ENCODE results near the gene JMJD1C.

The JMJD1C gene

GRCh38 chr10:63206997-63207811, 258.6 kb downstream of the JMJD1C start:
- Histone ChIP-seq H2AFZ (no peak overlapping the region), H3K4me3 (ENCODE audit: low read depth, low read length) (no peak overlapping the region), H3K4me2 (ENCODE audit: low read length) (no peak overlapping the region), H3K9ac (no peak overlapping the region), H3K27ac (no peak overlapping the region), H3K79me2 (peaks cover 12% of the 10 kb centered on the region), H3K9me3 (ENCODE audit: control insufficient read depth, low read length) (no peaks in the 10 kb centered on the region), H3K27me3 (ENCODE audit: control insufficient read depth, insufficient read depth, low read length) (no peaks in the 10 kb centered on the region), H3K4me1 (peaks cover 11% of the 10 kb centered on the region), H3K36me3 (ENCODE audit: control insufficient read depth, insufficient read depth, low read length) (no peaks in the 10 kb centered on the region)
- no peak for TF ChIP-seq CTCF (IDR thresholded peaks at IDR 0.05)

DNA sequence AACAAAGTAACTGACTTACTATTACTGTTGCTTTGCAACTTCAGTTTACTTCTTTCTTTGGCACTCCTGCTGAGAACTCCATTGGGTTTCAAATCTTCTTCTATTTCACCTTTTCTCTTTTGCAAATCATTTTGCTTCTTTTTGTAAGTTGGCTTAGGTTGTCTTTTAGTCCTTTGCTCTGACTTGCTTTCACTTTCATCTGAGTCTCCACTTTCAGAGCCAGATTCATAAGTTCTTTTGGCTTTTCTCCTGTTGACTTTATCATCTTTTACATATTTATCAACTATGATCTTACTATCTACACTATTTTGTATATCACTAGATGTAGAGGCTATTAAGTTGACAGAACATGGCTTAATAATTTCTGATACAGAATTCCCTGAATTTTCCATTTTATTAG, 259.2 kb downstream of the JMJD1C start:
- Histone ChIP-seq H3K4me3 (ENCODE audit: low read depth, low read length) (no peak overlapping the region), H3K27ac (no peak overlapping the region), H3K79me2 (peaks cover 12% of the 10 kb centered on the region), H3K4me1 (peaks cover 11% of the 10 kb centered on the region), H3K27me3 (ENCODE audit: control insufficient read depth, insufficient read depth, low read length) (no peaks in the 10 kb centered on the region), H3K36me3 (ENCODE audit: control insufficient read depth, insufficient read depth, low read length) (no peaks in the 10 kb centered on the region), H3K9ac (no peak overlapping the region), H3K4me2 (ENCODE audit: low read length) (no peak overlapping the region), H2AFZ (no peak overlapping the region), H3K9me3 (ENCODE audit: control insufficient read depth, low read length) (no peaks in the 10 kb centered on the region)
- no peak for TF ChIP-seq CTCF (IDR thresholded peaks at IDR 0.05)

DNA sequence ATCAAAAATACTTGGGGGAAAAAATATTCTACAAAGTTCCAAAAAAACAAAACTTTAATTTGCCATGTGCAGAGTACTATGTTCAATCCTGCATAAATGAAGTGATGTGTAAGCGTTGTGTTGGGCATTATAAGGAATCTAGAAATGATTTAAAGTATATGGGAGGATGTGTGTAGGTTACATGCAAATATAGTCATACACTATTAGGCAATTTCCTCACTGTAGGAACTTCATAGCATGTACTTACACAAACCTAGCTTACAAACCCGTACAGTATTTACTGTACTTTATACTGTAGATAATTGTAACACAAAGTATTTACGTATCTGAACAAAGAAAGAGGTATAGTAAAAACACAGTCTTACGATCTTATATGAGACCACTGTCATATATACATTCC, 260.4 kb downstream of the JMJD1C start:
- peaks cover 11% of the 10 kb centered on the region for H3K4me1 ChIP-seq
- no peaks in the 10 kb centered on the region for H3K9me3 ChIP-seq (ENCODE audit: control insufficient read depth, low read length)
- TF ChIP-seq CTCF (IDR thresholded peaks at IDR 0.05) = no peak

GRCh38 chr10:63204667-63205391, 260.9 kb downstream of the JMJD1C start:
- H2AFZ ChIP-seq = no peak overlapping the region
- no peak for TF ChIP-seq CTCF (IDR thresholded peaks at IDR 0.05)
- H3K4me3 ChIP-seq (ENCODE audit: low read depth, low read length) = no peak overlapping the region
- no peaks in the 10 kb centered on the region for H3K36me3 ChIP-seq (ENCODE audit: control insufficient read depth, insufficient read depth, low read length)
- no peaks in the 10 kb centered on the region for H3K27me3 ChIP-seq (ENCODE audit: control insufficient read depth, insufficient read depth, low read length)
- no peak overlapping the region for H3K27ac ChIP-seq
- peaks cover 5% of the 10 kb centered on the region for H3K79me2 ChIP-seq
- no peak overlapping the region for H3K4me2 ChIP-seq (ENCODE audit: low read length)
- no peaks in the 10 kb centered on the region for H3K9me3 ChIP-seq (ENCODE audit: control insufficient read depth, low read length)
- peaks cover 11% of the 10 kb centered on the region for H3K4me1 ChIP-seq
- no peak overlapping the region for H3K9ac ChIP-seq

More for the DNA sequence above, 260.4 kb downstream of the JMJD1C start:
- Histone ChIP-seq H3K4me2 (ENCODE audit: low read length) (no peak overlapping the region), H3K4me3 (ENCODE audit: low read depth, low read length) (no peak overlapping the region), H3K27me3 (ENCODE audit: control insufficient read depth, insufficient read depth, low read length) (no peaks in the 10 kb centered on the region), H3K79me2 (peaks cover 5% of the 10 kb centered on the region), H3K9ac (no peak overlapping the region), H2AFZ (no peak overlapping the region), H3K27ac (no peak overlapping the region), H3K36me3 (ENCODE audit: control insufficient read depth, insufficient read depth, low read length) (no peaks in the 10 kb centered on the region)
